Upper lobe of left lung (tissue), 6 donors: ENCODE data around the gene SNAP47. TPM values are rescaled to one million over a fixed set of nuclear protein-coding genes. Genes with fewer than 3 reads are reported as not detected.
A peak's percentile ranks its signal among the peaks of the same experiment; 100 is the strongest.

Experiments used
- ATAC-seq, 2 donors: fragments of 200-7000 bp; cut with Tn5 transposase; one replicate each; pipeline ENCODE4 v1.9.1; 2022; ENCODE audit warnings: mild to moderate bottlenecking in 2 of 2, moderate library complexity in 2 of 2; ENCODE audit not compliant: low FRiP score in 2 of 2
- DNase-seq, 2 donors: peaks; one replicate each; pipeline ENCODE4 v3.0.0-alpha.2; 2019 to 2020
- H3K27ac ChIP-seq, 4 donors: fragments of 200-600 bp; sonication (generic); one replicate each; pipeline ENCODE4 v1.5.1; 2016 to 2019
- H3K27me3 ChIP-seq, 4 donors: fragments of 200-600 bp; sonication (generic); one replicate each; pipeline ENCODE4 v1.5.1; 2017 to 2019
- H3K36me3 ChIP-seq, 4 donors: fragments of 200-600 bp; sonication (generic); one replicate each; pipeline ENCODE4 v1.5.1; 2016 to 2019
- H3K4me1 ChIP-seq, 4 donors: fragments of 200-600 bp; sonication (generic); one replicate each; pipeline ENCODE4 v1.5.1; 2018 to 2019
- H3K4me3 ChIP-seq, 4 donors: fragments of 200-600 bp; sonication (generic); one replicate each; pipeline ENCODE4 v1.5.1; 2017 to 2019; ENCODE audit warnings: mild to moderate bottlenecking in 2 of 4, moderate library complexity in 1 of 4
- H3K9me3 ChIP-seq, 4 donors: fragments of 200-600 bp; sonication (generic); one replicate each; pipeline ENCODE4 v1.5.1; 2018 to 2019
- EP300 ChIP-seq, 4 donors: sonication (generic); formaldehyde crosslinking; IDR thresholded peaks; one replicate each; pipeline ENCODE4 v1.5.1; 2017; ENCODE audit warnings: antibody characterized with exemption in 4 of 4, control low read depth in 2 of 4
- POLR2A ChIP-seq, 4 donors: fragments of 450-650 bp; IDR thresholded peaks; one replicate each; pipeline ENCODE4 v1.5.1; 2016 to 2017; ENCODE audit warnings: antibody characterized with exemption in 4 of 4, mild to moderate bottlenecking in 2 of 4
- POLR2AphosphoS5 ChIP-seq, 2 donors: sonication (generic); formaldehyde crosslinking; IDR thresholded peaks; one replicate each; pipeline ENCODE4 v1.5.1; 2017; ENCODE audit warnings: antibody characterized with exemption in 2 of 2
- WGBS, 2 donors: methylation state at CpG; one replicate each; pipeline ENCODE4 v1.1.5; 2017 to 2018; 5-methylcytosine and 5-hydroxymethylcytosine counted together
- total RNA-seq, 6 donors: library from RNA; depleted of rRNA in 4 of 6; stranded (reverse); fragments of >200 nt in 4 of 6; gene quantifications; one replicate each; pipeline versions ENCODE4 v1.1.0 to v1.2.1, GENCODE V29; 2016 to 2021
- TF ChIP-seq, protein P1 (sequence below), 6 experiments: fragments of 450-650 bp in 4 of 6; fragments of 200-600 bp in 2 of 6; sonication (generic) in 2 of 6; IDR thresholded peaks; one replicate each; pipeline ENCODE4 v1.5.1; 2016 to 2019; ENCODE audit warnings: antibody characterized with exemption in 6 of 6
- donor health status: DM: no; HTN: no; CAD: no; lungs with moderate emphysema.
- donor health status: DM: no; HTN: yes; CAD: no; lungs with severe emphysema.

SNAP47 gene
- total RNA-seq, 6 donors from 2014 or later, result 26.7 to 62.9 (median 35.1) TPM

DNA sequence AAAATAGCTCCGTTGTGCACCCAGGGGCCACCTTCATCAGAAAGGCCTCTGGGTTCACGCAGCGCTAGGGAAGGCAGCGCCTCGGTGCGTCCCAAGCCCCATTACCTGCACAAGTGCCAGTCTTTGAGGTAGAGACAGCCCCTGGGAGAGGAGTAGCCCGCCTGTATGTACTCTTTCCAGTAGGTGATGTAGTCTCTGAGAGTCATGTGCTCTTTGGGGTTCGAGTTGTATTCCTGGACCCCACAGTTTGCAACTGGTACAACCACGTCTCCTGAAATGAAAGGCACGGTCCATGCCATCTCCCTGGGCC is 734 bp upstream of the SNAP47 start:
- WGBS, 2 donors, result 4 to 7% methylated on average over 6 to 10 of the region's 10 CpGs
- peak overlapping the region; percentile 71 to 91 (median 88) for H3K27ac ChIP-seq
- H3K4me1 ChIP-seq, result peaks cover 20 to 51% (median 25%) of the 10 kb centered on the region in 4 donors
- no peaks in the 10 kb centered on the region for H3K9me3 ChIP-seq
- TF ChIP-seq POLR2A (IDR thresholded peaks at IDR 0.05), result no peak
- no peak for TF ChIP-seq POLR2AphosphoS5 (IDR thresholded peaks at IDR 0.05)
- no peak for TF ChIP-seq EP300 (IDR thresholded peaks at IDR 0.05)
- TF ChIP-seq, protein P1, sequence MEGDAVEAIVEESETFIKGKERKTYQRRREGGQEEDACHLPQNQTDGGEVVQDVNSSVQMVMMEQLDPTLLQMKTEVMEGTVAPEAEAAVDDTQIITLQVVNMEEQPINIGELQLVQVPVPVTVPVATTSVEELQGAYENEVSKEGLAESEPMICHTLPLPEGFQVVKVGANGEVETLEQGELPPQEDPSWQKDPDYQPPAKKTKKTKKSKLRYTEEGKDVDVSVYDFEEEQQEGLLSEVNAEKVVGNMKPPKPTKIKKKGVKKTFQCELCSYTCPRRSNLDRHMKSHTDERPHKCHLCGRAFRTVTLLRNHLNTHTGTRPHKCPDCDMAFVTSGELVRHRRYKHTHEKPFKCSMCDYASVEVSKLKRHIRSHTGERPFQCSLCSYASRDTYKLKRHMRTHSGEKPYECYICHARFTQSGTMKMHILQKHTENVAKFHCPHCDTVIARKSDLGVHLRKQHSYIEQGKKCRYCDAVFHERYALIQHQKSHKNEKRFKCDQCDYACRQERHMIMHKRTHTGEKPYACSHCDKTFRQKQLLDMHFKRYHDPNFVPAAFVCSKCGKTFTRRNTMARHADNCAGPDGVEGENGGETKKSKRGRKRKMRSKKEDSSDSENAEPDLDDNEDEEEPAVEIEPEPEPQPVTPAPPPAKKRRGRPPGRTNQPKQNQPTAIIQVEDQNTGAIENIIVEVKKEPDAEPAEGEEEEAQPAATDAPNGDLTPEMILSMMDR (IDR thresholded peaks at IDR 0.05), result no peak
- DNase-seq, result no peak
- H3K4me3 ChIP-seq, result peak overlapping the region; percentile 76 to 98 (median 86)
- no peak for ATAC-seq
- peaks cover 0 to 31% (median 18%) of the 10 kb centered on the region in 4 donors for H3K36me3 ChIP-seq
- H3K27me3 ChIP-seq, result no peaks in the 10 kb centered on the region

DNA sequence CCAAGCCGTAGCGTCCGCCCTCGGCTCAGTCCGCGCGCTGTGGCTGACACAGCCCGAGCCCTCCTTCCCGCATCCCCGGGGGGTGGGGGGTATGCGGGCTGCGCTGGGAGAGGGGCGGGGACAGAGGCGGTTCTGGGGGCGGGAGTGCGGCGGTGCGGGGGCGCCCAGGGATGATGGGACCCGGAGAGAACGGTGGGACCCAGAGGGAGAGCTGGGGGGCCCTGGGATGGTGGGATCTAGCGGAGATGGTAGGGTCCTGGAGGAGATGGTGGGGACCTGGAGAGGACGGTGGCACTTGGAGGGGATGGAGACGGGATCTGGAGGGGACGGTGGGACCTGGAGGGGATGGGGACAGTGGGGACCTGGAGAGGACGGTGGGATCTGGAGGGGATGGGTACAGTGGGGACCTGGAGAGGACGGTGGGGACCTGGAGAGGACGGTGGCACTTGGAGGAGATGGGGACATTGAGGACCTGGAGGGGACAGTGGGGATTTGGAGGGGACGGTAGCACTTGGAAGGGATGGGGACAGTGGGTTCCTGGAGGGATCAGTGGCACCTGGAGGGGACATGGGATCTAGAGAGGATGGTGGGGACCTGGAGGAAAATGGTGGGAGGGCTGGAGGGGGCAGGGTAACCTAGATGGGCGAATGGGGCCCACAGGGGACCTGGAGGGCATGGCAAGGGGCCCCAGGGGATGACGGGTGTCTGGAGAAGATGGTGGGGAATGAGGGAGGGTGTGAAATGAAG is 477 bp downstream of the SNAP47 start:
- Histone ChIP-seq H3K9me3 (no peaks in the 10 kb centered on the region), H3K4me3 (peak overlapping the region; percentile 76 to 98 (median 86)), H3K27ac (peak overlapping the region; percentile 71 to 91 (median 88)), H3K27me3 (no peaks in the 10 kb centered on the region), H3K4me1 (peaks cover 15 to 40% (median 20%) of the 10 kb centered on the region in 4 donors), H3K36me3 (peaks cover 0 to 31% (median 18%) of the 10 kb centered on the region in 4 donors)
- WGBS, 2 donors, result 2 to 3% methylated on average over 10 to 20 of the region's 31 CpGs
- no peak for DNase-seq
- peak; percentile 0 to 79 for ATAC-seq
- no peak for TF ChIP-seq POLR2AphosphoS5 (IDR thresholded peaks at IDR 0.05)
- TF ChIP-seq, protein P1 (IDR thresholded peaks at IDR 0.05), result no peak
- no peak for TF ChIP-seq EP300 (IDR thresholded peaks at IDR 0.05)
- TF ChIP-seq POLR2A (IDR thresholded peaks at IDR 0.05), result no peak

DNA sequence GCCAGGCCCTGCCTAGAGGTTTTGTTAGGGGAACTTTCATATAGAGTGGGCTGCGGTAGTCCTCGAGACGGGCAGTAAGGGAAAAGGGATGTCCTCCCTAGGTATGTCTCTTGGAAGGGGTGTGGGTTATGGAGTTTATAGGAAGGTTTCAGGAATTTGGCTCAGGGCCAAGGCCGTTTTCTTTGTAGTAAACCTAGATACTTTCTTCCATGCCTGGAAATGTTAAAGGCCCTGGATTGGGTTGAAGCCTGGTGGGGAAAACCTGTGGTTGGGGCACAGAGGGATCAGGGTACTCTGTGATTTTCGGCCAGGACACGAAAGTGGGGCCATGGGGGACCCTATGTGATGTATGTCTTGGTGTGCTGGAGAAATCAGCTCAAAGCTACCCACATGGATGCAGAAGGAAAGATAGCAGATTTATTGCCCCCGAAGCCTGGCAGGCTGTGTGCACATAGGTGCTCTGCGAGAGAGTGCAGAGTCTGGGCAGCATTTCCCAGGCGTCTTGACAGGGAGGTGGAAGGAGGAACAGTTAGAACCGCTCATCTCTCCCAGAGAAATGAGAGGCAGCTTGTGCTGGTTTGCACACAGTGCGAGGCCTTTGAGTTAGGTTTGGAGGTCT is 1.7 kb downstream of the SNAP47 start:
- Histone ChIP-seq H3K36me3 (peaks cover 0 to 22% (median 13%) of the 10 kb centered on the region in 4 donors), H3K27ac (no peak overlapping the region), H3K9me3 (no peaks in the 10 kb centered on the region), H3K27me3 (no peaks in the 10 kb centered on the region), H3K4me1 (peaks cover 15 to 32% (median 18%) of the 10 kb centered on the region in 4 donors), H3K4me3 (no peak overlapping the region)
- DNase-seq (no peak), ATAC-seq (no peak)
- TF ChIP-seq, protein P1 (IDR thresholded peaks at IDR 0.05), result no peak
- TF ChIP-seq EP300 (IDR thresholded peaks at IDR 0.05) (no peak), POLR2A (IDR thresholded peaks at IDR 0.05) (no peak), POLR2AphosphoS5 (IDR thresholded peaks at IDR 0.05) (no peak)
- 87 to 89% methylated on average over 11 of the region's 11 CpGs for WGBS, 2 donors

DNA sequence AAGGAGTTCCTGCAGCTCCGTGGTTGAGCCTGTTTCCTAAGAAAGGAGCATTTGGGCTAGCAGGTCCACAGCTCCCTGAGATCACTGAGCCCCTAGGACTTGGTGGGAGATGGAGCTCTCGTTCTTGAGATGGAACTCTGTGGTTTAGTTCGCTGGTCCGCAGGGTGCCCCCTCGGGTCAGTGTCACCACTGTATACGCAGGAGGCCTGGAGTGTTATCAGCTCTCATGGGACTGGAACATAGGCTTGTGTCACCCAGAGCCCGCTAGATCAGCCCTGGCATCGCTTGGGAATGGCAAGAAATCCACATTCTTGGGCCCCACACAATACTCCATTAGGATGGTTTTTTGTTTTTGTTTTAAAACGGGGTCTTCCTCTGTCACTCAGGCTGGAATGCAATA is 3.6 kb downstream of the SNAP47 start:
- TF ChIP-seq, protein P1 (IDR thresholded peaks at IDR 0.05), result no peak
- TF ChIP-seq POLR2A (IDR thresholded peaks at IDR 0.05) (no peak), EP300 (IDR thresholded peaks at IDR 0.05) (no peak), POLR2AphosphoS5 (IDR thresholded peaks at IDR 0.05) (no peak)
- H3K4me1 ChIP-seq, result peaks cover 13 to 23% (median 14%) of the 10 kb centered on the region in 4 donors
- no peak overlapping the region for H3K4me3 ChIP-seq
- no peaks in the 10 kb centered on the region for H3K9me3 ChIP-seq
- DNase-seq (no peak), ATAC-seq (no peak)
- H3K27ac ChIP-seq, result no peak overlapping the region
- WGBS, 2 donors, result 89 to 92% methylated on average over 4 to 9 of the region's 9 CpGs
- no peaks in the 10 kb centered on the region for H3K27me3 ChIP-seq
- peaks cover 0 to 4% (median 0%) of the 10 kb centered on the region in 4 donors for H3K36me3 ChIP-seq
